Ovary (tissue), 3 donors: ENCODE measurements around the gene HES5.

ENCODE experiments used
- EP300 ChIP-seq: sonication (generic); formaldehyde crosslinking; IDR thresholded peaks from one replicate; pipeline ENCODE4 v1.6.1; 2017; ENCODE audit warnings: antibody characterized with exemption
- POLR2A ChIP-seq: fragments of 450-650 bp; IDR thresholded peaks from one replicate; pipeline ENCODE4 v1.6.1; 2017; ENCODE audit warnings: antibody characterized with exemption, mild to moderate bottlenecking, moderate library complexity
- TF ChIP-seq, protein P1 (sequence below), 3 donors: fragments of 450-650 bp in 2 of 3; fragments of 200-600 bp in 1 of 3; IDR thresholded peaks; one replicate each; pipeline versions ENCODE4 v1.5.1 to v1.8.0; 2016 to 2022; ENCODE audit warnings: antibody characterized with exemption in 3 of 3, mild to moderate bottlenecking in 1 of 3
- donor health status: DM: no; HTN: no; CAD: no.

GRCh38 chr1:2526824-2527555 lies 3.1 kb downstream of the HES5 start:
- no peak for TF ChIP-seq POLR2A
- TF ChIP-seq, protein P1, sequence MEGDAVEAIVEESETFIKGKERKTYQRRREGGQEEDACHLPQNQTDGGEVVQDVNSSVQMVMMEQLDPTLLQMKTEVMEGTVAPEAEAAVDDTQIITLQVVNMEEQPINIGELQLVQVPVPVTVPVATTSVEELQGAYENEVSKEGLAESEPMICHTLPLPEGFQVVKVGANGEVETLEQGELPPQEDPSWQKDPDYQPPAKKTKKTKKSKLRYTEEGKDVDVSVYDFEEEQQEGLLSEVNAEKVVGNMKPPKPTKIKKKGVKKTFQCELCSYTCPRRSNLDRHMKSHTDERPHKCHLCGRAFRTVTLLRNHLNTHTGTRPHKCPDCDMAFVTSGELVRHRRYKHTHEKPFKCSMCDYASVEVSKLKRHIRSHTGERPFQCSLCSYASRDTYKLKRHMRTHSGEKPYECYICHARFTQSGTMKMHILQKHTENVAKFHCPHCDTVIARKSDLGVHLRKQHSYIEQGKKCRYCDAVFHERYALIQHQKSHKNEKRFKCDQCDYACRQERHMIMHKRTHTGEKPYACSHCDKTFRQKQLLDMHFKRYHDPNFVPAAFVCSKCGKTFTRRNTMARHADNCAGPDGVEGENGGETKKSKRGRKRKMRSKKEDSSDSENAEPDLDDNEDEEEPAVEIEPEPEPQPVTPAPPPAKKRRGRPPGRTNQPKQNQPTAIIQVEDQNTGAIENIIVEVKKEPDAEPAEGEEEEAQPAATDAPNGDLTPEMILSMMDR (IDR thresholded peaks at IDR 0.05) = no peak
- no peak for TF ChIP-seq EP300
